Fibroblast of mammary gland (primary cell): ENCODE data around the gene RBM38.

Experiments
- DNase-seq: peaks from one replicate; pipeline ENCODE4 v3.0.0-alpha.2; 2010; ENCODE audit warnings: low read depth
- H3K4me3 ChIP-seq: 2 replicates; pipeline ENCODE4 v1.5.1; 2011; ENCODE audit warnings: low read depth, mild to moderate bottlenecking, low read length, moderate library complexity; ENCODE audit not compliant: control insufficient read depth
- TF ChIP-seq, protein P1 (sequence below): conservative IDR thresholded peaks from 2 replicates; pipeline ENCODE4 v1.5.1; 2011; ENCODE audit warnings: low read depth, low read length, inconsistent platforms; ENCODE audit not compliant: control insufficient read depth, insufficient read depth

The RBM38 gene

DNA sequence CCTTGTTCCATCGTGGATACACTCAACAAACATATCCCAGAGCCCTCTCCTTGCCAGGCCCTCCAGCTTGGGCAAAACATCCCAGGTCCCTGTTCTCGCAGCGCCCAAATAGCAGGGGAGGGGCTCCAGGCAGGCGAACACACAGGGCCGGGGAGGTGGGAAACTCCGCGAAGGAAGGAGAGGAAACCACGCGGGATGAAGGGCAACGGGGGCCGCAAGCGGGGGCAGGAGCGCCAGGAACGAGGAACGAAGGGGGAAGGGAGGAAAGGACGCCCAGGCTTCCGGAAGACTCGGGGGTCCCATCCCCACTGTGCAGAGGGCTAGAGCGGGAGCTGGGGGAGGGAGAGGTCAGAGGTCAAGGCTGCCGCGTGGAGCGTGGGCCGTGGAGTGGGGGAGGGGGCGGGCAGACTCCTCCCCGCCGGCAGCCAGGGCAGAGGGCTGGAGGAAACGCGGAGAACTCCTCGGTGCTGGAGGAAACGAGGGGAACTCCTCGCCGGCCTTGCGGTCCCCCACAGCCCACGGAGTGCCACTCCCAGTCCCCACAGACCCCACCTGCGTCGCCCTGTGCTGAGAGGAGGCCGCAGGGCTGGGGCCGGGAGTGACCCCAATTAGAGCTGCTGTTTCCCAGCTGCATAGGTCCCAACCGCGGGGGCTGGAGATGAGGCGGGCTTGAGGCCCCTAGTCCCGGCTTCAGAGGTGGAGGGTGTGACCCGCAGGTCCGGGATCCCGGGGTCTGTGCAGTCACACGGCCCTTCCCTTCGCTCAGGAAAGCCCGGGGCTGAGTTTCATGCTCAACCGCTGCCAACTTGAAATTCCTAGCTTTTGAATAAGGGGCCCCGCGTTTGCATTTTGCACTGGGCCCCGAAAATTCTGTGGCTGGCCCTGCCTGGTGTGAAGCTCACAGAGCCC is 1.2 kb upstream of the RBM38 start:
- H3K4me3 ChIP-seq, result peak overlapping the region; percentile 13
- TF ChIP-seq, protein P1, sequence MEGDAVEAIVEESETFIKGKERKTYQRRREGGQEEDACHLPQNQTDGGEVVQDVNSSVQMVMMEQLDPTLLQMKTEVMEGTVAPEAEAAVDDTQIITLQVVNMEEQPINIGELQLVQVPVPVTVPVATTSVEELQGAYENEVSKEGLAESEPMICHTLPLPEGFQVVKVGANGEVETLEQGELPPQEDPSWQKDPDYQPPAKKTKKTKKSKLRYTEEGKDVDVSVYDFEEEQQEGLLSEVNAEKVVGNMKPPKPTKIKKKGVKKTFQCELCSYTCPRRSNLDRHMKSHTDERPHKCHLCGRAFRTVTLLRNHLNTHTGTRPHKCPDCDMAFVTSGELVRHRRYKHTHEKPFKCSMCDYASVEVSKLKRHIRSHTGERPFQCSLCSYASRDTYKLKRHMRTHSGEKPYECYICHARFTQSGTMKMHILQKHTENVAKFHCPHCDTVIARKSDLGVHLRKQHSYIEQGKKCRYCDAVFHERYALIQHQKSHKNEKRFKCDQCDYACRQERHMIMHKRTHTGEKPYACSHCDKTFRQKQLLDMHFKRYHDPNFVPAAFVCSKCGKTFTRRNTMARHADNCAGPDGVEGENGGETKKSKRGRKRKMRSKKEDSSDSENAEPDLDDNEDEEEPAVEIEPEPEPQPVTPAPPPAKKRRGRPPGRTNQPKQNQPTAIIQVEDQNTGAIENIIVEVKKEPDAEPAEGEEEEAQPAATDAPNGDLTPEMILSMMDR, result no peak
- DNase-seq, result no peak

DNA sequence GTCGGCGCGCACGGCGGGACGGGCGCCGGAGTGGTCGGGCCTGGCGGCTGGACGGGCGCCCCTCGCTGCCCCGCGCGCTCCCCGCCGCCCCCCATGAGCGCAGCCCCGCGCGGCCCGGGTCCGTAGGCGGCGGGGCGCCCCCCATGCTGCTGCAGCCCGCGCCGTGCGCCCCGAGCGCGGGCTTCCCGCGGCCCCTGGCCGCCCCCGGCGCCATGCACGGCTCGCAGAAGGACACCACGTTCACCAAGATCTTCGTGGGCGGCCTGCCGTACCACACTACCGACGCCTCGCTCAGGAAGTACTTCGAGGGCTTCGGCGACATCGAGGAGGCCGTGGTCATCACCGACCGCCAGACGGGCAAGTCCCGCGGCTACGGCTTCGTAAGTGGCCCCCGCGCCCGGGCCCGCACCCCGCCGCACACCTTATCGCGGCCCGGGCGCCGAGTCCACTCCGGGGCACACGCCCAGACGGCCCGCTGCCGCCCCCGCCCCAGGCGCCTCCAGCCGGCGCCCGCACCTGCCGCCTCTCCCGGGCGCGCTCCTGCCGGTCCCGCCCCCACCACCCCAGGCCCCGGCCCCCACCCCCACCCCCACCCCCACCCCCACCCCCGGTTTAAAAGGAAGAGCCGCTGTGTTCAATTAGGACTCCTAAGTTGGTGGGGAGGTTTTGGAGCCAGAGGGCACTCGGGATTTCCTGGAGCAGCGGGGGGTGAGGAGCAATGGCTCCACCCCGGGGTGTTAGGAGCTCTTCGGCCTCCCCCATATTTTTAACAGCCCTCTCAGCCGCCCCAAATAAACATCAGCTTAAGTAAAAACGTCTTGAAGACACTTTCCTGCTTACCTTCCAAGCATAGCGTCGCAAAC is 474 bp downstream of the RBM38 start:
- TF ChIP-seq, protein P1, result no peak
- H3K4me3 ChIP-seq, result peak overlapping the region; percentile 51
- DNase-seq, result no peak

DNA sequence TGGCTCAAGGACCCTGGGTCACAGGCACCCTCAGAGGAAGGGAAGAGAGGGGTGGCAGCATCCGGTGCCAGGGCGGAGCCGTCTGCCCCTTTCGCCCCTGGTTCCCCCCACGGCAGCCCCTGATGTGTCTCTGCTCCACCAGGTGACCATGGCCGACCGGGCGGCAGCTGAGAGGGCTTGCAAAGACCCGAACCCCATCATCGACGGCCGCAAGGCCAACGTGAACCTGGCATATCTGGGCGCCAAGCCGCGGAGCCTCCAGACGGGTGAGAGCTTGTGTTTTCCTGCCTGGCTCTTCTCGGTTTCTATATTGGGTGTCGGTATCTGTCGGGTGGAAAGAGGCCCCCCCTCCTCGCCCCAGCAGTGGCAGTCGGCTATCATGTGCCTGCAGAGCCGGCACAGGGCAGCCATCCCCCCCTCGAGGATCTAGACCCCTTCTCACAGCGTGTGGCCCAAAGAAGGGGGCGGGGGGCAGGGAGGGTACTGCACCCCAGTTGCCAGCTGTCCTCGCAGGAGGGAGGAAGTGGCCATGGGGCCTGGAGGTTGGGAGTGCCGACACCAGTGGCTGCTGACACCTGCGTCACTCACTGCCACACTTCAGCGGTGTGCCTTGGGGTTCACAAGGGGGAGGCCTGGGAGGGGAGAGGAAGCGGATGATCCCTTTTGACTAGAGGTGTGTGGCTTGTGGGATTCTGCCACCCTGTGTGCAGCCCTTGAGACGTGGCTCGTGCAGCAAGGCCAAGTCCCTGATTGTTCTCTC is 1.5 kb downstream of the RBM38 start:
- no peak for DNase-seq
- H3K4me3 ChIP-seq, result peak overlapping the region; percentile 23
- TF ChIP-seq, protein P1, result no peak

DNA sequence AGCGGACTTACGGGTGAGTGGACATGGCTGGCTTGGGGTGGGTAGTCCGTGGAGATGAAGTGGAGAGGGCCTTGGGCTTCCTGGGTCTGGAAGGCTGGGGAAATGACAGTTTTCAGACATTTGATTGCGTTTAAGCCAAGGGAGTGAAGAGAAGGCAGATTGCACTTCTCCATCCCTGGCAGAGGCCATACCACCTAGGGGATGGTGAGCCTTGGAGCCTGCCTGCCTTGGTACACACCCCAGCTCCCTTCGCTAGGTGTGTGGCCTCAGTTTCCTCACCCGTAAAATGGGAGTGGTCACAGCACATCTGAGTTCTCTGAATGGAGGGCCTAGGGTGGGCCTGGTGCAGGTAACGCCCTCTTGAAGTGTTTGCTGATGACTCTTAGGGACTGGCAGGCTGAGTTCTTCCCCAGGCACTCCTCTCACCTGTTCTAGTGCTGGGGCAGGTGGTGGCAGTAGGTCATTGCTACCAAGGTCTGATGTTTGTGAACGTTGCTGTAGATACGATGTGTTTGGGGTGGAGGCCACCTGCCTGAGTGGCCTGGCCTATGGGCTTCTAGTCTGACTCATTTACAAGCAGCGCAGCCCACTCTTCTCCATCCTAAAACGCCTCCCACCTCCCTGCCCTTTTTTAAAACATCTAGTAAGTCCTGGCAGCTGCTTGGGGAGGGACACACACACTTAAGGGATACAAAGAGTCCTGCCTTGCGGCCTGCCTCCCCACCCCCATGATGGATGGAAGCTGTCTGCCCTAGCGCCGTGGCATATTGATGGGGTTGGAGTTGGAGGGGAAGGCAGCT is 2.3 kb downstream of the RBM38 start:
- no peak overlapping the region for H3K4me3 ChIP-seq
- TF ChIP-seq, protein P1, result no peak
- no peak for DNase-seq

DNA sequence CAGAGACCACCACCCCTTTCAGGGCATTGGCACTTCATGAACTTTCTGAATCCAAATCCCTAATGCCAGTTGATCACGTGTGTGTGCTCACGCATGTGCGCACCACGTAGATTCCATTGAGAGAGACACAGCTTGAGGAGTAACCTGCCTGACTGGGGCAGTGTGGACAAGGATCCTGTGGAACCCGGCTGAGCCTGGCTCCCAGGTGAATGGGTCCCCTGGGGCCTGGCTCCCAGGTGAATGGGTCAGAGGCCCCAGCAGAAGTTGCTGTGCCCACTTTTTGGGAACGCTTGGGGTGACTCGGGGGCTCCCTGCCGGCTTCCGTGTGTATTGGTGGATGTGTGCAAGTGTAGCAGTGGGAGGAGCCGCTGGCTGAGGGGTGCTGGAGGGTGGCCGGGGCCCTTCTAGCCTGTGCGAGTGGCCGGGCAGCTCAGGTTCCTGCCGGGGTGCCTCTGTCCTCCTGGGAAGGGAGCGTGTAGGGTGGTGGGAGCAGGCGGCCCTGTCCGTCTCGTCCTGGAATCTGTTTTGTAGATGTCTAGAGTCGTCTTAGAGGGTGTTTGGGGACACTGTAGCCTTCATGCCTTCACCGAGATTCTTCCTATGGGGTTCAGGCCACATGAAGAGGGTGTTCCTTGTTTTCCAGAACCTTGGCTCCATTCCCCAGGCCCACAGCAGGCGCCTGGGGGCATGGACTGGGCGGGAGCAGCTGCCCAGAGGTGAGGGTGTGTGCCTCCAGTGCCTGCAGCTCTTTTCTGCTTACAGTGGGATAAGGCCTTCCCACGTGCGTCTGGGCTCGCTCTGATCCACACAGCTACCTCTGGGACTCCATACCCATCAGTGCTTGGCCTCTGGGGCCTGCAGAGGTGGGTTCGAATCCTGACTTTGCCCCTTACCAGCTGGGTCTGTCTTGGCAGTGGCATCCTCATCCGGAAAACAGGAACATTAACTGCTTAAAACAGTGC is 3.2 kb downstream of the RBM38 start:
- TF ChIP-seq, protein P1, result no peak
- no peak for DNase-seq
- H3K4me3 ChIP-seq, result no peak overlapping the region
